Spinal cord (tissue), 10 donors: ENCODE data around the gene PEPD. TPM values are rescaled to one million over a fixed set of nuclear protein-coding genes. Genes with fewer than 3 reads are reported as not detected.
A peak's percentile ranks its signal among the peaks of the same experiment; 100 is the strongest.

Experiments used
- DNase-seq, 6 donors: peaks; one replicate each; pipeline versions ENCODE4 v3.0.0 to v3.0.0-alpha.2; 2013 to 2015; ENCODE audit warnings: low spot score in 6 of 6, low read depth in 4 of 6
- H3K27ac ChIP-seq: one replicate; pipeline ENCODE4 v1.5.1; 2013; ENCODE audit warnings: low read depth, low read length, control low read depth
- H3K27me3 ChIP-seq: one replicate; pipeline ENCODE4 v1.6.1; 2013; ENCODE audit warnings: low read length; ENCODE audit not compliant: control insufficient read depth, insufficient read depth
- H3K36me3 ChIP-seq: one replicate; pipeline ENCODE4 v1.6.1; 2013; ENCODE audit warnings: low read length; ENCODE audit not compliant: control insufficient read depth, insufficient read depth
- H3K4me1 ChIP-seq: one replicate; pipeline ENCODE4 v1.6.1; 2013; ENCODE audit warnings: low read length; ENCODE audit not compliant: control insufficient read depth, insufficient read depth
- H3K4me3 ChIP-seq: one replicate; pipeline ENCODE4 v1.5.1; 2013; ENCODE audit warnings: low read depth, low read length, control low read depth
- H3K9me3 ChIP-seq: one replicate; pipeline ENCODE4 v1.6.1; 2013; ENCODE audit warnings: low read length; ENCODE audit not compliant: control insufficient read depth, insufficient read depth
- WGBS: methylation state at CpG from one replicate; pipeline ENCODE4 v1.1.5; 2013; ENCODE audit warnings: missing lambda C conversion rate; ENCODE audit not compliant: insufficient coverage; 5-methylcytosine and 5-hydroxymethylcytosine counted together
- polyA plus RNA-seq, 2 donors: library from polyadenylated mRNA; unstranded; fragments of 120-200 nt; gene quantifications; one replicate each; pipeline ENCODE4 v1.2.1, GENCODE V29; 2013; ENCODE audit not compliant: insufficient read length in 2 of 2
- total RNA-seq, 2 donors: library from RNA; depleted of rRNA in 1 of 2; stranded (reverse); fragments of 120-200 nt in 1 of 2; fragments of >200 nt in 1 of 2; gene quantifications; one replicate each; pipeline versions ENCODE4 v1.2.3 to v1.2.4, GENCODE V29; 2013 to 2014
- donor health status: healthy.

Gene PEPD
- total and polyA plus RNA-seq, 4 donors = 30.0 to 62.6 (median 48.6) TPM

- H3K9me3 ChIP-seq = no peaks in the 10 kb centered on the region
- no peaks in the 10 kb centered on the region for H3K27me3 ChIP-seq
- peaks cover 74% of the 10 kb centered on the region for H3K36me3 ChIP-seq
- H3K4me1 ChIP-seq = peaks cover 33% of the 10 kb centered on the region
- peak in 1 of 6 donors; percentile 61 for DNase-seq
- 57% methylated on average over 12 of the region's 12 CpGs for WGBS
- no peak overlapping the region for H3K4me3 ChIP-seq
- H3K27ac ChIP-seq = no peak overlapping the region
These were observed 12.5 kb downstream of the PEPD start for GRCh38 chr19:33508941-33509614.

DNA sequence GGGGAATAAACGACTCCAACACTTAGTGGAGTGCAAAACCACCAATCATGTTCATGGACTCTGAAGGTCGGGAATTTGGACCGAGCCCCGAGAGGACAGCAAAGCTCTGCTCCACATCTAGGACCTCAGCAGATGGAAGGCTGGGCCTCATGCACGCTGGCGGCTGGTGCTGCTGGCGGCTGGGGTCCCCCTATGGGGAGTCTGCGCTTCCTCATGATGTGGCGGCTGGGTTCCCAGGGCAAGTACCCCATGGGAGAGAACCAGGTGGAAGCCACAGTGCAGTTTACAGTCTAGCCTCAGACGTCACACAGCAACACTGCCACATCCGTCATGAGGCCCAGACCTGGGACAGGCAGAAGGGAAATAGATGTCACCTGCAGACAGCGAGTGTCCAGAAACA lies 13.2 kb downstream of the PEPD start:
- DNase-seq = no peak
- H3K27me3 ChIP-seq = no peaks in the 10 kb centered on the region
- peaks cover 75% of the 10 kb centered on the region for H3K36me3 ChIP-seq
- H3K4me3 ChIP-seq = no peak overlapping the region
- no peak overlapping the region for H3K27ac ChIP-seq
- 89% methylated on average over 12 of the region's 12 CpGs for WGBS
- peaks cover 34% of the 10 kb centered on the region for H3K4me1 ChIP-seq
- no peaks in the 10 kb centered on the region for H3K9me3 ChIP-seq

DNA sequence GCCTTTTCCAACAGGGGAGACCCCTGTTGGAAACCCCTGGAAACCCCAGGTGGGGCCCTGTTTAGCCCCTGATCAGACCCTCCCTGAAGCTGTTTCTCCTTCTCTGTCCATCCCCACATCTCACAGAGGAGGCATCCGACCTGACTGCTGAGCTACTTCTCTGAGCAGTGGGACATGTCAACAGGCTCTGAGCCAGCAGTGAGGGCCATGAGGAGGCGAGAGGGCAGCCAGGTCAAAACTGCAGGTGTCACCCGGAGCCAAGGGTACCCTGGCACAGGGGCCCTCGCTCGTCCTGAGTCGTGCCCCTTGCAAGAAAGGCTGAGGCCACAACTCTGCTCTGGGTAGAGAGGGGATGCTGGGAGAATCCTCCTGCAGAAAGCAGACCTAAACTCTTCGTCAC lies 13.6 kb downstream of the PEPD start:
- no peak for DNase-seq
- H3K4me3 ChIP-seq = no peak overlapping the region
- no peaks in the 10 kb centered on the region for H3K9me3 ChIP-seq
- H3K36me3 ChIP-seq = peaks cover 74% of the 10 kb centered on the region
- peaks cover 39% of the 10 kb centered on the region for H3K4me1 ChIP-seq
- H3K27me3 ChIP-seq = no peaks in the 10 kb centered on the region
- H3K27ac ChIP-seq = no peak overlapping the region
- WGBS = 88% methylated on average over 7 of the region's 7 CpGs

DNA sequence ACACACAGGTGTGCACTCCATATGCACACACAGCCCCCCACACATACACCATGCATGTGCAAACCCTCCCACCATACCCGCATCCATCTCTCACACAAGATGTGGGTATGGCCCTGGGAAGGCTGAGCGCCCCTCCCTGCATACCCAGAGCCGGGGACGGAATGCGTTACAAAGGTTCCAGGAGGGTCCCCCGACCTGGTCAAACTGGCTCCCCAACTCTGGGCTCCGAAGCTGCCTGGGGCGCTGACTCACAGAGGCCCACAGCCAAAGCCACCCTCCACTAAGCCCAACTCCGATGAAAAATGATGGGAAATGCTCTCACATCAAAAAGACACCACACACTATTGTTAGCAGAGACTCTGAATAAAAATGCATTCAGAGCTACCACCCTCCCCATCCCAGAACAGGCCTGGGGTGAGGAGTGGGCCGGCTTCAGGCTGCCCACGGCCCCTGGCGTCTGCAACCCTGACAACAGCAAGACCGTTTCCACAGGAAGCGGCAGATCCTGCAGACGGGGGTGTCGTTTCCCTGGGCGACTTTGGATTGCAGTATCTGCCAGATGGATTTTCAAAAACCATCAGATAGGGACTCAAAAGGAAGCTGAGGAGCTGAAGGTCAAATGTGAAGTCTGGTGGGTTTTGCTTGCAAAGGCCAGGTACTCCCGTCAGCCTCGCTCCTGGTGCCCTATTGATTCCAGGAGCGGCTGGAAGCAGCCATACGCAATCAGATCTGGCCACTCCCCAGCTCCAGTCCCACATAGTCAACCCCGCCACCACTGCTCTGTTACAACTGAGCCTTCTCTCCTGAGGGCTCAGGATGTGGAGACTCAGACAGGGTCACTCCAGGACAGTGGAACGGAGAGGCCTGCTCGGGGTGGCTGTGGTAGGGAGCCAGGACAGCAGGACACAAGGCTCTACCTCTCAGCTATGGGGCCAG lies 14.3 kb downstream of the PEPD start:
- Histone ChIP-seq H3K9me3 (no peaks in the 10 kb centered on the region), H3K27me3 (no peaks in the 10 kb centered on the region), H3K27ac (no peak overlapping the region), H3K4me3 (no peak overlapping the region), H3K4me1 (peaks cover 41% of the 10 kb centered on the region), H3K36me3 (peaks cover 67% of the 10 kb centered on the region)
- DNase-seq = no peak
- WGBS = 67% methylated on average over 21 of the region's 24 CpGs

DNA sequence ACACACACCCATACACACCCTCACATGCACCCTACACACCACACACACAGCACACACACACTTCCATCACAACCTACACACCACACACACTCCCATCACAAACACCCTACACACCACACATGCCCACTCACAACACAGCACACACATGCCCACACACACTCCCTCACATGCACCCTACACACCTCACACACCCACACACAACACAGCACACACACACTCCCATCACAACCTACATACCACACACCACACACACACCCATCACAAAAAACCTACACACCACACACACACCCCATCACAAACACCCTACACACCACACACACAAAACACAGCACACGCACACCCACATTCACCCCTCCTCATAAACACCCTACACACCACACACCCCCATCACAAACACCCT lies 15.1 kb downstream of the PEPD start:
- Histone ChIP-seq H3K4me3 (no peak overlapping the region), H3K27me3 (no peaks in the 10 kb centered on the region), H3K9me3 (no peaks in the 10 kb centered on the region), H3K36me3 (peaks cover 59% of the 10 kb centered on the region), H3K4me1 (peaks cover 41% of the 10 kb centered on the region), H3K27ac (no peak overlapping the region)
- no peak for DNase-seq
- 100% methylated on average over 1 of the region's 1 CpG for WGBS

DNA sequence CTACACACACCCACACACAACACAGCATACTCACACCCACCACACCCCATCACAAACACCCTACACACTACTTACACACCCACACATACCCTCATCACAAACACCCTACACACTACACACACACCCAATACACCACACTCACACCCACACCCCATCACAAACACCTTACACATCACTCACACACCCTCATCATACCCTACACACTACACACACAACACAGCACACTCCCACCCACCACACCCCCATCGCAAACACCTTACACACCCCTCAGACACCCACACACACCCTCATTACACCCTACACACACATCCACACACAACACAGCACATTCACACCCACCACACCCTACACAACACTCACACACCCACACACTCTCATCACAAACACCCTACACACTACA lies 15.8 kb downstream of the PEPD start:
- 100% methylated on average over 1 of the region's 1 CpG for WGBS
- no peak for DNase-seq
- Histone ChIP-seq H3K4me3 (no peak overlapping the region), H3K27me3 (no peaks in the 10 kb centered on the region), H3K4me1 (peaks cover 41% of the 10 kb centered on the region), H3K27ac (no peak overlapping the region), H3K9me3 (no peaks in the 10 kb centered on the region), H3K36me3 (peaks cover 58% of the 10 kb centered on the region)

DNA sequence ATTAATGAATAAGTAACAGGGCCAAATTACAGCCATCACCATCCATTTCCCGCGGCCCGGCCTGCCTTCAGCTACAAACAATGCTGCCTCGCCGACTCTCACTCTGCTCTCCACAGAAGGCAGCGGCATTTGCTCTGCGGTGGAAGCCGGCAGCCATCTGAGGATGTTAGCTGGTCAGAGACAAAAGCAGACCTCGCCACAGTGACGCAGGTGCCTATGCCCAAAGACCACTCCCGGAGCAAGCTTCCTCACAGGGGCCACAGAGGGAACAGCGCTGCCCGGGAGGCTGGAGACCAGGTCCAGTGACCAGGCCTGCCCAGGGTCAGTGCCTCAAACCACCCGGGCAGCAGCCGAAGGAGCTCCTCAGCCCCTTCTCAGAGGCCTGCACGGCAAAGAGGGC lies 16.4 kb downstream of the PEPD start:
- peak in 1 of 6 donors; percentile 77 for DNase-seq
- no peaks in the 10 kb centered on the region for H3K27me3 ChIP-seq
- peaks cover 62% of the 10 kb centered on the region for H3K36me3 ChIP-seq
- 48% methylated on average over 16 of the region's 16 CpGs for WGBS
- peaks cover 41% of the 10 kb centered on the region for H3K4me1 ChIP-seq
- no peak overlapping the region for H3K4me3 ChIP-seq
- no peaks in the 10 kb centered on the region for H3K9me3 ChIP-seq
- H3K27ac ChIP-seq = no peak overlapping the region

GRCh38 chr19:33504058-33504444 lies 17.5 kb downstream of the PEPD start:
- Histone ChIP-seq H3K36me3 (peaks cover 63% of the 10 kb centered on the region), H3K4me1 (peaks cover 33% of the 10 kb centered on the region), H3K27me3 (no peaks in the 10 kb centered on the region), H3K27ac (no peak overlapping the region), H3K4me3 (no peak overlapping the region), H3K9me3 (no peaks in the 10 kb centered on the region)
- peak in 1 of 6 donors; percentile 41 for DNase-seq
- 82% methylated on average over 5 of the region's 5 CpGs for WGBS

DNA sequence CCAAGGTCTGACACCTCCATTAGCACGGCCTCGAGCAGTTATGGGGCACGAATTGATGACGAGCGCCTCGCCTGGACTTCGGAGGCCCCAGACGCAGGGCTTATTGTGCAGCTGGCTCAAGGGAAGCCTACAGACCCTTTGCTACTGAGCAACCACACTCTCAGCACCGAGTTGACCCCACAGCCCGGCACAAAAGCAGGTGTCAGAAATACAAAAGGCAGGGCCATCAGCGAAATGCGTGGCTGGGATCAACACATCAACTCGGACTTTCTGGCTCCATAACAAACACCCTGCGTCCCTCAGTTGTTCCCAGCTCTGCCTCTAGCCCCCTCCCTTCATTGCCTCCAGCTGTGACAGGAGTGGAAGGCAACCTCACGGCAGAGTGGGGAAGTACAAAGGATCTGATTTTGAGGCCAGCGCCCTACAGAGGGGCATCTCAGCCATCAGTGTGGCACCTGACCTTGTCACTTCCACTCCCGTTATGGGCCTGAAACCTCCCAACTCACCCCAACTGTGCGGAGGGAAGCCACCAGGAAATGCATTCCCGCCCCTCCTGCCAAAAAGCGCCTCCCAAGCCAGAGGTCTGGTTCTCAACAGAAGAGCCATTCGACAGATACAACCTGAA lies 18.0 kb downstream of the PEPD start:
- DNase-seq = no peak
- peaks cover 62% of the 10 kb centered on the region for H3K36me3 ChIP-seq
- H3K27me3 ChIP-seq = no peaks in the 10 kb centered on the region
- peaks cover 28% of the 10 kb centered on the region for H3K4me1 ChIP-seq
- H3K27ac ChIP-seq = no peak overlapping the region
- H3K9me3 ChIP-seq = no peaks in the 10 kb centered on the region
- H3K4me3 ChIP-seq = no peak overlapping the region
- WGBS = 62% methylated on average over 20 of the region's 21 CpGs
